Liver (tissue), 9 donors: Measurements from ENCODE around the gene PPP1R9A. TPM values are rescaled to one million over a fixed set of nuclear protein-coding genes. Genes with fewer than 3 reads are reported as not detected.

ENCODE experiments used
- DNase-seq: peaks from one replicate; pipeline ENCODE4 v3.0.0-alpha.2; 2017; ENCODE audit warnings: low spot score
- H3K27ac ChIP-seq, 2 donors: one replicate each; pipeline ENCODE4 v1.7.0; 2013; ENCODE audit warnings: inconsistent platforms in 2 of 2, low read length in 2 of 2, control low read depth in 1 of 2, low read depth in 1 of 2, mild to moderate bottlenecking in 1 of 2
- H3K27me3 ChIP-seq, 4 donors: one replicate each; pipeline versions ENCODE4 v1.6.1 to v1.7.0; 2013; ENCODE audit warnings: low read length in 3 of 4, inconsistent platforms in 1 of 4, mild to moderate bottlenecking in 1 of 4, moderate library complexity in 1 of 4; ENCODE audit not compliant: control insufficient read depth in 4 of 4, insufficient read depth in 4 of 4
- H3K36me3 ChIP-seq, 4 donors: one replicate each; pipeline versions ENCODE4 v1.6.1 to v1.7.0; 2013; ENCODE audit warnings: low read length in 3 of 4, mild to moderate bottlenecking in 3 of 4, low read depth in 1 of 4, moderate library complexity in 1 of 4; ENCODE audit not compliant: control insufficient read depth in 4 of 4, insufficient read depth in 3 of 4
- H3K4me1 ChIP-seq, 4 donors: one replicate each; pipeline versions ENCODE4 v1.6.1 to v1.7.0; 2013; ENCODE audit warnings: low read length in 3 of 4, mild to moderate bottlenecking in 3 of 4, moderate library complexity in 1 of 4; ENCODE audit not compliant: control insufficient read depth in 4 of 4, insufficient read depth in 4 of 4
- H3K4me3 ChIP-seq, 3 donors: one replicate each; pipeline versions ENCODE4 v1.6.1 to v1.7.0; 2013; ENCODE audit warnings: low read length in 3 of 3, control low read depth in 1 of 3, low read depth in 1 of 3, mild to moderate bottlenecking in 1 of 3
- H3K9ac ChIP-seq, 2 donors: one replicate each; pipeline ENCODE4 v1.7.0; 2013; ENCODE audit warnings: low read length in 2 of 2, mild to moderate bottlenecking in 2 of 2, moderate library complexity in 2 of 2, control low read depth in 1 of 2, low read depth in 1 of 2
- H3K9me3 ChIP-seq, 4 donors: one replicate each; pipeline versions ENCODE4 v1.6.1 to v1.7.0; 2013; ENCODE audit warnings: low read length in 3 of 4; ENCODE audit not compliant: control insufficient read depth in 4 of 4
- FOXA1 ChIP-seq: IDR thresholded peaks from 2 replicates; pipeline ENCODE4 v1.6.1; 2016; ENCODE audit warnings: antibody characterized with exemption
- FOXA2 ChIP-seq: IDR thresholded peaks from 2 replicates; pipeline ENCODE4 v1.6.1; 2016; ENCODE audit warnings: antibody characterized with exemption
- GABPA ChIP-seq, 2 donors: IDR thresholded peaks in 1 of 2; conservative IDR thresholded peaks in 1 of 2; 2 replicates each; pipeline ENCODE4 v1.6.1; 2016; ENCODE audit warnings: antibody characterized with exemption in 2 of 2, mild to moderate bottlenecking in 1 of 2, moderate library complexity in 1 of 2
- HNF4A ChIP-seq, 2 donors: conservative IDR thresholded peaks; 2 replicates each; pipeline ENCODE4 v1.6.1; 2016; ENCODE audit warnings: antibody characterized with exemption in 2 of 2, mild to moderate bottlenecking in 2 of 2
- HNF4G ChIP-seq: IDR thresholded peaks from 2 replicates; pipeline ENCODE4 v1.6.1; 2016; ENCODE audit warnings: antibody characterized with exemption
- JUND ChIP-seq, 2 donors: IDR thresholded peaks; 2 replicates each; pipeline ENCODE4 v1.6.1; 2016; ENCODE audit warnings: antibody characterized with exemption in 2 of 2
- NR2F2 ChIP-seq: IDR thresholded peaks from 2 replicates; pipeline ENCODE4 v1.6.1; 2016; ENCODE audit warnings: antibody characterized with exemption
- RAD21 ChIP-seq, 2 donors: IDR thresholded peaks; 2 replicates each; pipeline ENCODE4 v1.6.1; 2016; ENCODE audit warnings: antibody characterized with exemption in 2 of 2, mild to moderate bottlenecking in 2 of 2
- RXRA ChIP-seq, 2 donors: IDR thresholded peaks; 2 replicates each; pipeline ENCODE4 v1.6.1; 2017 to 2018; ENCODE audit warnings: antibody characterized with exemption in 2 of 2, mild to moderate bottlenecking in 1 of 2
- TAF1 ChIP-seq: conservative IDR thresholded peaks from 2 replicates; pipeline ENCODE4 v1.6.1; 2016; ENCODE audit warnings: antibody characterized with exemption, mild to moderate bottlenecking
- YY1 ChIP-seq: IDR thresholded peaks from 2 replicates; pipeline ENCODE4 v1.6.1; 2016; ENCODE audit warnings: antibody characterized with exemption, mild to moderate bottlenecking
- WGBS: extraction: QIAGEN DNeasy Blood & Tissue Kit; methylation state at CpG from one replicate; pipeline ENCODE4 v1.1.7; 2013; 5-methylcytosine and 5-hydroxymethylcytosine counted together
- polyA plus RNA-seq, 2 donors: library from polyadenylated mRNA; stranded (reverse) in 1 of 2; unstranded in 1 of 2; fragments of 200-250 nt in 1 of 2; fragments of >200 nt in 1 of 2; fragmentation: Nextera tagmentation in 1 of 2; extraction: Ambion mirVana in 1 of 2; gene quantifications; one replicate each; pipeline versions ENCODE4 v1.2.1 to v1.2.3, GENCODE V29; 2013 to 2015
- total RNA-seq, 2 donors: library from RNA; depleted of rRNA; stranded (reverse); fragments of >200 nt; gene quantifications; one replicate each; pipeline ENCODE4 v1.2.3, GENCODE V29; 2014
- TF ChIP-seq, protein P1 (sequence below): fragments of 150-350 bp; IDR thresholded peaks from 2 replicates; pipeline ENCODE4 v1.5.1; 2017; ENCODE audit warnings: improper control_type of control experiment, low read depth, low read length; ENCODE audit not compliant: missing input control
- TF ChIP-seq, protein P2 (sequence below): IDR thresholded peaks from 2 replicates; pipeline ENCODE4 v1.6.1; 2016; ENCODE audit warnings: antibody characterized with exemption
- TF ChIP-seq, protein P3 (sequence below): IDR thresholded peaks from 2 replicates; pipeline ENCODE4 v1.6.1; 2016; ENCODE audit warnings: antibody characterized with exemption, mild to moderate bottlenecking
- TF ChIP-seq, protein P4 (sequence below): IDR thresholded peaks from 2 replicates; pipeline ENCODE4 v1.6.1; 2016; ENCODE audit warnings: antibody characterized with exemption
- TF ChIP-seq, protein P5 (sequence below): IDR thresholded peaks from 2 replicates; pipeline ENCODE4 v1.6.1; 2016; ENCODE audit warnings: antibody characterized with exemption
- donor health status: healthy.
- donor health status: healthy.
- donor health status: healthy.
- donor health status: healthy.
- donor health status: healthy.

The PPP1R9A gene
- total and polyA plus RNA-seq, 4 donors, result 0.17 to 5.4 (median 2.7) TPM

DNA sequence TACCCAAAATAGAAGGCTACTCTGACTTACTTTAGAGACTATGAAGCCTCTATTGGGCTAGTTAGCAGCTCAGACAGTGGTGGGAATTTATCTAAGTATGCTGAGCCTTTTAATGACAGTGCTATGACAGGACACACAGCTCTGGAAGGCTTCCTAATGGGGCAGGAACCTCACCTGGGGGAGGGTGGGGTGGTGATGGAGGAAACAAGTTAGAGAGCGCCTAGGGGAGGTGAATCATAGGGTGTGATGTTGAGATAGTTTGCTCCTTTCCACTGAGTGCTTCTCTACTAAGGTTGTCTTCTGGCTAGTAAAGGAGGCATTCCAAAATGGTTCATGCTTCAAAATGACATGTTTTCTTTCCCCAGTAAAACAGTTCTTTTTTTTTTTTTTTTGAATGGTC is 42.1 kb downstream of the PPP1R9A start:
- no peak for TF ChIP-seq YY1
- TF ChIP-seq RXRA (IDR thresholded peaks at IDR 0.05), result no peak
- TF ChIP-seq, protein P1, sequence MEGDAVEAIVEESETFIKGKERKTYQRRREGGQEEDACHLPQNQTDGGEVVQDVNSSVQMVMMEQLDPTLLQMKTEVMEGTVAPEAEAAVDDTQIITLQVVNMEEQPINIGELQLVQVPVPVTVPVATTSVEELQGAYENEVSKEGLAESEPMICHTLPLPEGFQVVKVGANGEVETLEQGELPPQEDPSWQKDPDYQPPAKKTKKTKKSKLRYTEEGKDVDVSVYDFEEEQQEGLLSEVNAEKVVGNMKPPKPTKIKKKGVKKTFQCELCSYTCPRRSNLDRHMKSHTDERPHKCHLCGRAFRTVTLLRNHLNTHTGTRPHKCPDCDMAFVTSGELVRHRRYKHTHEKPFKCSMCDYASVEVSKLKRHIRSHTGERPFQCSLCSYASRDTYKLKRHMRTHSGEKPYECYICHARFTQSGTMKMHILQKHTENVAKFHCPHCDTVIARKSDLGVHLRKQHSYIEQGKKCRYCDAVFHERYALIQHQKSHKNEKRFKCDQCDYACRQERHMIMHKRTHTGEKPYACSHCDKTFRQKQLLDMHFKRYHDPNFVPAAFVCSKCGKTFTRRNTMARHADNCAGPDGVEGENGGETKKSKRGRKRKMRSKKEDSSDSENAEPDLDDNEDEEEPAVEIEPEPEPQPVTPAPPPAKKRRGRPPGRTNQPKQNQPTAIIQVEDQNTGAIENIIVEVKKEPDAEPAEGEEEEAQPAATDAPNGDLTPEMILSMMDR, result no peak
- TF ChIP-seq HNF4A (conservative IDR thresholded peaks at IDR 0.05), result no peak
- TF ChIP-seq, protein P2, sequence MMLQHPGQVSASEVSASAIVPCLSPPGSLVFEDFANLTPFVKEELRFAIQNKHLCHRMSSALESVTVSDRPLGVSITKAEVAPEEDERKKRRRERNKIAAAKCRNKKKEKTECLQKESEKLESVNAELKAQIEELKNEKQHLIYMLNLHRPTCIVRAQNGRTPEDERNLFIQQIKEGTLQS, result no peak
- no peak for TF ChIP-seq GABPA (IDR thresholded peaks at IDR 0.05 in 1 of 2, conservative IDR thresholded peaks at IDR 0.05 in 1 of 2)
- TF ChIP-seq, protein P3, sequence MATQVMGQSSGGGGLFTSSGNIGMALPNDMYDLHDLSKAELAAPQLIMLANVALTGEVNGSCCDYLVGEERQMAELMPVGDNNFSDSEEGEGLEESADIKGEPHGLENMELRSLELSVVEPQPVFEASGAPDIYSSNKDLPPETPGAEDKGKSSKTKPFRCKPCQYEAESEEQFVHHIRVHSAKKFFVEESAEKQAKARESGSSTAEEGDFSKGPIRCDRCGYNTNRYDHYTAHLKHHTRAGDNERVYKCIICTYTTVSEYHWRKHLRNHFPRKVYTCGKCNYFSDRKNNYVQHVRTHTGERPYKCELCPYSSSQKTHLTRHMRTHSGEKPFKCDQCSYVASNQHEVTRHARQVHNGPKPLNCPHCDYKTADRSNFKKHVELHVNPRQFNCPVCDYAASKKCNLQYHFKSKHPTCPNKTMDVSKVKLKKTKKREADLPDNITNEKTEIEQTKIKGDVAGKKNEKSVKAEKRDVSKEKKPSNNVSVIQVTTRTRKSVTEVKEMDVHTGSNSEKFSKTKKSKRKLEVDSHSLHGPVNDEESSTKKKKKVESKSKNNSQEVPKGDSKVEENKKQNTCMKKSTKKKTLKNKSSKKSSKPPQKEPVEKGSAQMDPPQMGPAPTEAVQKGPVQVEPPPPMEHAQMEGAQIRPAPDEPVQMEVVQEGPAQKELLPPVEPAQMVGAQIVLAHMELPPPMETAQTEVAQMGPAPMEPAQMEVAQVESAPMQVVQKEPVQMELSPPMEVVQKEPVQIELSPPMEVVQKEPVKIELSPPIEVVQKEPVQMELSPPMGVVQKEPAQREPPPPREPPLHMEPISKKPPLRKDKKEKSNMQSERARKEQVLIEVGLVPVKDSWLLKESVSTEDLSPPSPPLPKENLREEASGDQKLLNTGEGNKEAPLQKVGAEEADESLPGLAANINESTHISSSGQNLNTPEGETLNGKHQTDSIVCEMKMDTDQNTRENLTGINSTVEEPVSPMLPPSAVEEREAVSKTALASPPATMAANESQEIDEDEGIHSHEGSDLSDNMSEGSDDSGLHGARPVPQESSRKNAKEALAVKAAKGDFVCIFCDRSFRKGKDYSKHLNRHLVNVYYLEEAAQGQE, result no peak
- no peak for TF ChIP-seq HNF4G
- TF ChIP-seq TAF1, result no peak
- TF ChIP-seq, protein P4, sequence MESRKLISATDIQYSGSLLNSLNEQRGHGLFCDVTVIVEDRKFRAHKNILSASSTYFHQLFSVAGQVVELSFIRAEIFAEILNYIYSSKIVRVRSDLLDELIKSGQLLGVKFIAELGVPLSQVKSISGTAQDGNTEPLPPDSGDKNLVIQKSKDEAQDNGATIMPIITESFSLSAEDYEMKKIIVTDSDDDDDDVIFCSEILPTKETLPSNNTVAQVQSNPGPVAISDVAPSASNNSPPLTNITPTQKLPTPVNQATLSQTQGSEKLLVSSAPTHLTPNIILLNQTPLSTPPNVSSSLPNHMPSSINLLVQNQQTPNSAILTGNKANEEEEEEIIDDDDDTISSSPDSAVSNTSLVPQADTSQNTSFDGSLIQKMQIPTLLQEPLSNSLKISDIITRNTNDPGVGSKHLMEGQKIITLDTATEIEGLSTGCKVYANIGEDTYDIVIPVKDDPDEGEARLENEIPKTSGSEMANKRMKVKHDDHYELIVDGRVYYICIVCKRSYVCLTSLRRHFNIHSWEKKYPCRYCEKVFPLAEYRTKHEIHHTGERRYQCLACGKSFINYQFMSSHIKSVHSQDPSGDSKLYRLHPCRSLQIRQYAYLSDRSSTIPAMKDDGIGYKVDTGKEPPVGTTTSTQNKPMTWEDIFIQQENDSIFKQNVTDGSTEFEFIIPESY, result no peak
- TF ChIP-seq RAD21 (IDR thresholded peaks at IDR 0.05), result no peak
- no peak for TF ChIP-seq JUND (IDR thresholded peaks at IDR 0.05)
- no peak for TF ChIP-seq FOXA1
- 96% methylated on average over 1 of the region's 1 CpG for WGBS
- H3K4me1 ChIP-seq, result no peaks in the 10 kb centered on the region

DNA sequence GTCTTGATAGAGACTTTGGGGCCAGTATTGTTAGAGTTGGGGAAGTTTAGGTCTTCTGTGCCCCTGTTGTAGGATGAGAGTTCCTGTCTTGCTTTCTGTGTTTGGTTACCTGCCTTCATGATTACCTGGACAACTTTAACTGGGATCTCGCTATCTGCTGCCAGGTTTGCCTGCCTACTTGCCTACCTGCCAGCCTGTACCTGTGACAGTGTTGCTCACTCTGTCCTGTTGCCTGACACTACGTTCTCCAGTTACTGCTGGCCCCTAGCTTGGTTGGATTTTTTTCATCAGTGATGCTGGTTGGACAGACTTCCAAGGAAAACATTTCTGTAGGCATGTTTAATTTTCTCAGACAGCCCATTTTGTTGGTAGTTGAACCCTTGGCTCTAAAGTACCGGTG is 48.4 kb downstream of the PPP1R9A start:
- H3K4me3 ChIP-seq, result no peak overlapping the region
- no peak overlapping the region for H3K9ac ChIP-seq
- peaks cover 0 to 1% (median 0%) of the 10 kb centered on the region in 4 donors for H3K4me1 ChIP-seq
- H3K27ac ChIP-seq, result no peak overlapping the region
- H3K27me3 ChIP-seq, result no peaks in the 10 kb centered on the region
- no peak for DNase-seq
- 92% methylated on average over 3 of the region's 3 CpGs for WGBS
- no peaks in the 10 kb centered on the region for H3K9me3 ChIP-seq
- no peaks in the 10 kb centered on the region for H3K36me3 ChIP-seq
- TF ChIP-seq FOXA2, result no peak
- TF ChIP-seq JUND (IDR thresholded peaks at IDR 0.05), result no peak
- TF ChIP-seq, protein P5, sequence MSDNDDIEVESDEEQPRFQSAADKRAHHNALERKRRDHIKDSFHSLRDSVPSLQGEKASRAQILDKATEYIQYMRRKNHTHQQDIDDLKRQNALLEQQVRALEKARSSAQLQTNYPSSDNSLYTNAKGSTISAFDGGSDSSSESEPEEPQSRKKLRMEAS, result no peak
- TF ChIP-seq GABPA (IDR thresholded peaks at IDR 0.05 in 1 of 2, conservative IDR thresholded peaks at IDR 0.05 in 1 of 2), result no peak
- TF ChIP-seq RXRA (IDR thresholded peaks at IDR 0.05), result no peak
- TF ChIP-seq, protein P2, result no peak
- TF ChIP-seq, protein P3, result no peak
- TF ChIP-seq YY1, result no peak
- TF ChIP-seq RAD21 (IDR thresholded peaks at IDR 0.05), result no peak
- no peak for TF ChIP-seq HNF4A (conservative IDR thresholded peaks at IDR 0.05)
- no peak for TF ChIP-seq NR2F2
- no peak for TF ChIP-seq TAF1
- TF ChIP-seq, protein P1, result no peak
- TF ChIP-seq FOXA1, result no peak

More for the DNA sequence above, 42.1 kb downstream of the PPP1R9A start:
- Histone ChIP-seq H3K9ac (no peak overlapping the region), H3K9me3 (no peaks in the 10 kb centered on the region), H3K4me3 (no peak overlapping the region), H3K27me3 (no peaks in the 10 kb centered on the region), H3K36me3 (no peaks in the 10 kb centered on the region), H3K27ac (no peak overlapping the region)
- DNase-seq, result no peak
